ENCODE measurements around the gene TTC28.

- TF ChIP-seq CTCF (IDR thresholded peaks at IDR 0.05; ENCODE audit: low read depth, low read length) (no peak), MYC (IDR thresholded peaks at IDR 0.05; ENCODE audit: low read depth, low read length) (no peak), POLR2A (IDR thresholded peaks at IDR 0.05; ENCODE audit: extremely low read depth, insufficient read length) (no peak)
Measured at GRCh38 chr22:28604966-28605761, 74.5 kb downstream of the TTC28 start.

Measured in NB4 (cell line).